Measurements from ENCODE around the gene TBCD.

- no peak for TF ChIP-seq FOXA1 (IDR thresholded peaks at IDR 0.05)
- TF ChIP-seq SP1 (IDR thresholded peaks at IDR 0.05), result no peak
- no peak for TF ChIP-seq HDGF (IDR thresholded peaks at IDR 0.05; ENCODE audit: borderline replicate concordance)
- TF ChIP-seq ARNT (IDR thresholded peaks at IDR 0.05), result no peak
- TF ChIP-seq SUZ12 (IDR thresholded peaks at IDR 0.05), result no peak
- no peak for TF ChIP-seq FOXK2 (IDR thresholded peaks at IDR 0.05)
- no peak for TF ChIP-seq L3MBTL2 (conservative IDR thresholded peaks at IDR 0.05)
- TF ChIP-seq ZNF384 (IDR thresholded peaks at IDR 0.05), result no peak
- no peak for TF ChIP-seq ELF4 (IDR thresholded peaks at IDR 0.05)
- TF ChIP-seq TARDBP (IDR thresholded peaks at IDR 0.05), result no peak
Measured at GRCh38 chr17:82794781-82795482, 43.1 kb downstream of the TBCD start.

Measured in HEK293T (cell line).